Astrocyte (in vitro differentiated cells and primary cell): ENCODE results near the gene CREB5. TPM values are rescaled to one million over a fixed set of nuclear protein-coding genes. Genes with fewer than 3 reads are reported as not detected.

ENCODE experiments used
- DNase-seq: peaks from one replicate; pipeline ENCODE4 v3.0.0-alpha.2; 2010; ENCODE audit warnings: low read depth
- FAIRE-seq: peaks from 2 replicates; lab custom pipeline; 2011; peaks lifted over from hg19 to GRCh38; lab: Jason Lieb, UNC
- H2AFZ ChIP-seq: 2 replicates; pipeline ENCODE4 v1.6.0; 2012; ENCODE audit warnings: low read depth, low read length, inconsistent platforms
- H3K27ac ChIP-seq: 2 replicates; pipeline ENCODE4 v1.5.1; 2011; ENCODE audit warnings: low read depth, low read length, inconsistent platforms
- H3K27me3 ChIP-seq: 2 replicates; pipeline ENCODE4 v1.6.0; 2011; ENCODE audit warnings: low read length, inconsistent platforms; ENCODE audit not compliant: insufficient read depth
- H3K36me3 ChIP-seq: 2 replicates; pipeline ENCODE4 v1.5.1; 2011; ENCODE audit warnings: low read length, inconsistent platforms; ENCODE audit not compliant: insufficient read depth
- H3K4me1 ChIP-seq: 2 replicates; pipeline ENCODE4 v1.5.1; 2011; ENCODE audit warnings: low read length, inconsistent platforms; ENCODE audit not compliant: insufficient read depth
- H3K4me2 ChIP-seq: 2 replicates; pipeline ENCODE4 v1.6.0; 2012; ENCODE audit warnings: low read length, inconsistent platforms
- H3K4me3 ChIP-seq: 2 replicates; pipeline ENCODE4 v1.5.1; 2011; ENCODE audit warnings: low read depth, mild to moderate bottlenecking, low read length, inconsistent platforms; ENCODE audit not compliant: insufficient read depth
- H3K79me2 ChIP-seq: 2 replicates; pipeline ENCODE4 v1.6.0; 2012; ENCODE audit warnings: mild to moderate bottlenecking, low read length, inconsistent platforms; ENCODE audit not compliant: insufficient read depth
- H3K9ac ChIP-seq: 2 replicates; pipeline ENCODE4 v1.6.0; 2012; ENCODE audit warnings: mild to moderate bottlenecking, low read length, inconsistent platforms
- H3K9me3 ChIP-seq: 2 replicates; pipeline ENCODE4 v1.5.1; 2012; ENCODE audit warnings: low read depth, mild to moderate bottlenecking, low read length, inconsistent platforms; ENCODE audit not compliant: insufficient read depth
- H4K20me1 ChIP-seq: 2 replicates; pipeline ENCODE4 v1.6.0; 2012; ENCODE audit warnings: low read length, inconsistent platforms; ENCODE audit not compliant: insufficient read depth
- H3K27ac Mint-ChIP-seq: one replicate; pipeline ENCODE4 v1.8.0; 2021; ENCODE audit warnings: mild to moderate bottlenecking, mixed read lengths; ENCODE audit not compliant: unreplicated experiment
- H3K27me3 Mint-ChIP-seq: one replicate; pipeline ENCODE4 v1.8.0; 2021; ENCODE audit warnings: low read depth, mixed read lengths; ENCODE audit not compliant: unreplicated experiment
- H3K36me3 Mint-ChIP-seq: one replicate; pipeline ENCODE4 v1.8.0; 2021; ENCODE audit warnings: low read depth, mixed read lengths; ENCODE audit not compliant: unreplicated experiment
- H3K4me1 Mint-ChIP-seq: one replicate; pipeline ENCODE4 v1.8.0; 2021; ENCODE audit warnings: low read depth, mixed read lengths; ENCODE audit not compliant: unreplicated experiment
- H3K4me3 Mint-ChIP-seq: one replicate; pipeline ENCODE4 v1.8.0; 2021; ENCODE audit warnings: mild to moderate bottlenecking, moderate library complexity, mixed read lengths; ENCODE audit not compliant: unreplicated experiment
- H3K9me3 Mint-ChIP-seq: one replicate; pipeline ENCODE4 v1.8.0; 2021; ENCODE audit warnings: mild to moderate bottlenecking, mixed read lengths; ENCODE audit not compliant: unreplicated experiment
- EZH2 ChIP-seq: IDR thresholded peaks from 2 replicates; pipeline ENCODE4 v1.6.1; 2012; ENCODE audit warnings: mild to moderate bottlenecking, low read length, inconsistent platforms; ENCODE audit not compliant: insufficient read depth
- total RNA-seq: library from RNA; stranded (reverse); gene quantifications from 2 replicates; pipeline ENCODE4 v1.2.1, GENCODE V29; 2021
- TF ChIP-seq, protein P1 (sequence below): IDR thresholded peaks from 2 replicates; pipeline ENCODE4 v1.5.1; 2011; ENCODE audit warnings: low read depth, mild to moderate bottlenecking, inconsistent platforms, low read length, moderate library complexity; ENCODE audit not compliant: insufficient read depth

CREB5 gene
- total RNA-seq, 1 donor from 2014 or later, result 25.4 TPM

DNA sequence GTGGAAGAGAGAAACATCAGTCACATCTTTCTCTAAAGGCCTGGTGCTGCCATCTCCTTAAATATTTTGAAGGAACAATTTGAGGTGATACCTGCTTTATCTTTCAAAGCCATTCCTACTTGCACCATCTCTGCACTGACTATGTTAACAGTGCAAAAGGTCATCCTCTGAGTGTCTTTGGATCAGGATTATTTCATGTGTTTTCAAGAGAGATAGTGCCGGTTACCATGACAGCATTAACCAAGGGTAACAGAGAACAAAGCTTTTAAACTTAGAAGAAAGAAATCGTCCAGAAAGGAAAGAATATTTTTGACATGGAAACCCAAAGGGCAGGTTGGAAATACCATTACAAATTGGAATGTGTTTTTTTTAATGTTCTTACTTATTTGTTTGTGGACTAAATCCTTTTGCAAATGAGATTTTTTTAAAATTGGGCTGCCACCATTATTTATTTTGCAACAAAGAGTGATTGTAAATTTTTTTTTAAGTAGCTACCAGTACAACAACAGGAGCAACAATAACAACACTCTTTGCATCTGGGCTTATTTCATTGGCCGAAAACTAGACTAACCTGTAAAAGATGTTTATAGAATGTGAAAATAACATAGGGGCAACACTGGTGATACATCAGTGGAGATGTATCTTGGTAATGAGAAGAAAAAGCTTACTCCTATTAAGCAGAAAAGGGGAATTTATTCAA lies 234.2 kb downstream of the CREB5 start:
- H3K4me1 Mint-ChIP-seq, result peaks cover 11% of the 10 kb centered on the region
- H3K27ac ChIP-seq, result no peak overlapping the region
- no peaks in the 10 kb centered on the region for H3K36me3 Mint-ChIP-seq
- H3K27me3 ChIP-seq, result no peaks in the 10 kb centered on the region
- no peaks in the 10 kb centered on the region for H3K9me3 ChIP-seq
- no peak overlapping the region for H2AFZ ChIP-seq
- no peaks in the 10 kb centered on the region for H3K4me1 ChIP-seq
- no peak overlapping the region for H3K4me3 Mint-ChIP-seq
- no peaks in the 10 kb centered on the region for H3K36me3 ChIP-seq
- H3K9me3 Mint-ChIP-seq, result peaks cover 2% of the 10 kb centered on the region
- H3K27me3 Mint-ChIP-seq, result no peaks in the 10 kb centered on the region
- no peaks in the 10 kb centered on the region for H3K79me2 ChIP-seq
- H3K4me3 ChIP-seq, result no peak overlapping the region
- no peak for DNase-seq
- no peak for FAIRE-seq
- no peak overlapping the region for H3K27ac Mint-ChIP-seq
- no peaks in the 10 kb centered on the region for H4K20me1 ChIP-seq
- H3K9ac ChIP-seq, result no peak overlapping the region
- H3K4me2 ChIP-seq, result no peak overlapping the region
- TF ChIP-seq EZH2, result no peak
- TF ChIP-seq, protein P1, sequence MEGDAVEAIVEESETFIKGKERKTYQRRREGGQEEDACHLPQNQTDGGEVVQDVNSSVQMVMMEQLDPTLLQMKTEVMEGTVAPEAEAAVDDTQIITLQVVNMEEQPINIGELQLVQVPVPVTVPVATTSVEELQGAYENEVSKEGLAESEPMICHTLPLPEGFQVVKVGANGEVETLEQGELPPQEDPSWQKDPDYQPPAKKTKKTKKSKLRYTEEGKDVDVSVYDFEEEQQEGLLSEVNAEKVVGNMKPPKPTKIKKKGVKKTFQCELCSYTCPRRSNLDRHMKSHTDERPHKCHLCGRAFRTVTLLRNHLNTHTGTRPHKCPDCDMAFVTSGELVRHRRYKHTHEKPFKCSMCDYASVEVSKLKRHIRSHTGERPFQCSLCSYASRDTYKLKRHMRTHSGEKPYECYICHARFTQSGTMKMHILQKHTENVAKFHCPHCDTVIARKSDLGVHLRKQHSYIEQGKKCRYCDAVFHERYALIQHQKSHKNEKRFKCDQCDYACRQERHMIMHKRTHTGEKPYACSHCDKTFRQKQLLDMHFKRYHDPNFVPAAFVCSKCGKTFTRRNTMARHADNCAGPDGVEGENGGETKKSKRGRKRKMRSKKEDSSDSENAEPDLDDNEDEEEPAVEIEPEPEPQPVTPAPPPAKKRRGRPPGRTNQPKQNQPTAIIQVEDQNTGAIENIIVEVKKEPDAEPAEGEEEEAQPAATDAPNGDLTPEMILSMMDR, result no peak

DNA sequence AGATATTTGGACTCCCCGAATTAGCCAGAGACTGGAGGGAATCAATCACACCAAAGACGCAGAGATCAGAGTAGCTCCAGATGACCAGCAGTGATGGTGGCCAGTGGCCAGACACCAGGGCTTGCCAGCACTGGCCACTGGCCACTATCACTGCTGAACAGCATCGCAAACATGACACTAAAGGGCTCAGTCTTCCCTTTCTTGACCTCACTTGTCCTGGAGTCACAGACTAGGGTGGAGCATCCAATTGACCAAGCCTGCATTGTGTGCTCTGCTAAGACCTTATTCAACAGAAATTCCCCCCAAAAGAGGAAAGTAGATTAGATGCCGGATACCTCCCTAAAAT lies 234.7 kb downstream of the CREB5 start:
- Mint-ChIP-seq H3K36me3 (no peaks in the 10 kb centered on the region), H3K27ac (no peak overlapping the region), H3K4me1 (peaks cover 11% of the 10 kb centered on the region), H3K4me3 (no peak overlapping the region), H3K27me3 (no peaks in the 10 kb centered on the region), H3K9me3 (no peaks in the 10 kb centered on the region)
- no peaks in the 10 kb centered on the region for H3K4me1 ChIP-seq
- H3K9ac ChIP-seq, result no peak overlapping the region
- no peak overlapping the region for H2AFZ ChIP-seq
- H3K27ac ChIP-seq, result no peak overlapping the region
- TF ChIP-seq, protein P1, result no peak
- no peak for TF ChIP-seq EZH2
- no peaks in the 10 kb centered on the region for H4K20me1 ChIP-seq
- no peak for FAIRE-seq
- no peaks in the 10 kb centered on the region for H3K79me2 ChIP-seq
- H3K27me3 ChIP-seq, result no peaks in the 10 kb centered on the region
- H3K36me3 ChIP-seq, result no peaks in the 10 kb centered on the region
- no peak overlapping the region for H3K4me2 ChIP-seq
- no peak overlapping the region for H3K4me3 ChIP-seq
- no peak for DNase-seq
- no peaks in the 10 kb centered on the region for H3K9me3 ChIP-seq

DNA sequence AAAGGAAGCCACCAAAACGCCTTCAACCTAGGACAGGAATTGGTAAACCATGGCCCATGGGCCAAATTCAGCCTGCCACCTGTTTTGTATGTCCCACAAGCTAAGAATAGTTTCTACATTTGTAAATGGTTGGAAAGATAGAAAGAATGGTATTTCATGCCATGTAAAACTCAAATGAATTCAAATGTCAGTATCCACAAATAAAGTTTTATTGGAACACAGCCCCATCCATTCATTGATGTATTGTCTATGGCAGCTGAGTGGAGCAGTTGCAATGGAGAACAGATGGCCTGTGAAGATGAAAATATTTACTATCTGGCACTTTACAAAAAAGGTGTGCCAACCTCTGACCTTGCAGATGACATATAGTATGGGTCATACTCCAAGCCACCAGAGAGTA lies 236.9 kb downstream of the CREB5 start:
- Mint-ChIP-seq H3K36me3 (no peaks in the 10 kb centered on the region), H3K4me1 (no peaks in the 10 kb centered on the region), H3K4me3 (no peak overlapping the region), H3K27me3 (no peaks in the 10 kb centered on the region), H3K27ac (no peak overlapping the region), H3K9me3 (no peaks in the 10 kb centered on the region)
- Histone ChIP-seq H3K4me3 (no peak overlapping the region), H3K79me2 (no peaks in the 10 kb centered on the region), H4K20me1 (no peaks in the 10 kb centered on the region), H3K36me3 (no peaks in the 10 kb centered on the region), H3K4me1 (no peaks in the 10 kb centered on the region), H3K9me3 (no peaks in the 10 kb centered on the region), H2AFZ (no peak overlapping the region), H3K9ac (no peak overlapping the region), H3K4me2 (no peak overlapping the region), H3K27me3 (no peaks in the 10 kb centered on the region), H3K27ac (no peak overlapping the region)
- TF ChIP-seq EZH2, result no peak
- TF ChIP-seq, protein P1, result no peak
- no peak for FAIRE-seq
- DNase-seq, result no peak
